Activated T-cell treated with anti-CD3 and anti-CD28 coated beads, Interleukin-2, amount 50 U/mL, for 4 hours (primary cell): ENCODE data around the gene SPATA25. TPM values are rescaled to one million over a fixed set of nuclear protein-coding genes. Genes with fewer than 3 reads are reported as not detected.
"Not testable (repeated sequence)": the region's sequence is repeated elsewhere in the genome, so short reads cannot be mapped to it uniquely, and the experiment has no call there.

Experiments used
- ATAC-seq, 2 donors: fragments of 200-7000 bp; cut with Tn5 transposase; one replicate each; pipeline ENCODE4 v1.10.0; 2021
- DNase-seq: peaks from one replicate; pipeline ENCODE4 v3.0.0-alpha.2; 2020
- H3K27me3 Mint-ChIP-seq: one replicate; pipeline ENCODE4 v1.8.0; 2021; ENCODE audit warnings: low read depth, mixed read lengths
- H3K36me3 Mint-ChIP-seq: one replicate; pipeline ENCODE4 v1.8.0; 2022; ENCODE audit warnings: mixed read lengths; ENCODE audit not compliant: insufficient read depth
- H3K4me1 Mint-ChIP-seq: one replicate; pipeline ENCODE4 v1.8.0; 2021; ENCODE audit warnings: low read depth, mixed read lengths
- H3K4me3 Mint-ChIP-seq: one replicate; pipeline ENCODE4 v1.8.0; 2021; ENCODE audit warnings: mild to moderate bottlenecking, moderate library complexity, mixed read lengths
- H3K9me3 Mint-ChIP-seq: one replicate; pipeline ENCODE4 v1.8.0; 2021; ENCODE audit warnings: mixed read lengths
- total RNA-seq, 3 donors: library from RNA; stranded (reverse); gene quantifications; one replicate each; pipeline ENCODE4 v1.2.1, GENCODE V29; 2021

Gene SPATA25
- total RNA-seq, 3 donors from 2014 or later: 0.63 to 0.73 (median 0.73) TPM

GRCh38 chr20:45907219-45907948 is 20.0 kb upstream of the SPATA25 start:
- DNase-seq: no peak
- H3K4me1 Mint-ChIP-seq: peaks cover 14% of the 10 kb centered on the region
- ATAC-seq: no peak
- H3K9me3 Mint-ChIP-seq: no peaks in the 10 kb centered on the region
- no peaks in the 10 kb centered on the region for H3K36me3 Mint-ChIP-seq
- no peak overlapping the region for H3K4me3 Mint-ChIP-seq
- H3K27me3 Mint-ChIP-seq: no peaks in the 10 kb centered on the region

GRCh38 chr20:45905505-45906079 is 18.2 kb upstream of the SPATA25 start:
- Mint-ChIP-seq H3K36me3 (no peaks in the 10 kb centered on the region), H3K9me3 (no peaks in the 10 kb centered on the region), H3K27me3 (no peaks in the 10 kb centered on the region), H3K4me3 (no peak overlapping the region), H3K4me1 (peaks cover 1% of the 10 kb centered on the region)
- ATAC-seq (no peak), DNase-seq (no peak)

- no peak for DNase-seq
- Mint-ChIP-seq H3K4me3 (no peak overlapping the region), H3K4me1 (no peaks in the 10 kb centered on the region), H3K36me3 (no peaks in the 10 kb centered on the region), H3K27me3 (no peaks in the 10 kb centered on the region), H3K9me3 (no peaks in the 10 kb centered on the region)
- no peak for ATAC-seq
Measured at GRCh38 chr20:45904583-45905504, 17.4 kb upstream of the SPATA25 start.

- ATAC-seq (no peak), DNase-seq (no peak)
- Mint-ChIP-seq H3K9me3 (no peaks in the 10 kb centered on the region), H3K27me3 (no peaks in the 10 kb centered on the region), H3K4me3 (no peak overlapping the region), H3K4me1 (no peaks in the 10 kb centered on the region), H3K36me3 (peaks cover 14% of the 10 kb centered on the region)
Measured at GRCh38 chr20:45902199-45902701, 14.8 kb upstream of the SPATA25 start.

GRCh38 chr20:45901332-45901731 is 13.9 kb upstream of the SPATA25 start:
- not testable (repeated sequence) for H3K9me3 Mint-ChIP-seq, H3K4me1 Mint-ChIP-seq, ATAC-seq, H3K27me3 Mint-ChIP-seq, H3K4me3 Mint-ChIP-seq, DNase-seq
- H3K36me3 Mint-ChIP-seq: peaks cover 16% of the 10 kb centered on the region

- peaks cover 17% of the 10 kb centered on the region for H3K36me3 Mint-ChIP-seq
- DNase-seq (no peak), ATAC-seq (no peak)
- H3K4me1 Mint-ChIP-seq: peaks cover 2% of the 10 kb centered on the region
- H3K27me3 Mint-ChIP-seq: no peaks in the 10 kb centered on the region
- no peak overlapping the region for H3K4me3 Mint-ChIP-seq
- no peaks in the 10 kb centered on the region for H3K9me3 Mint-ChIP-seq
Measured at GRCh38 chr20:45899046-45899835, 11.8 kb upstream of the SPATA25 start.

GRCh38 chr20:45898285-45898684 is 10.9 kb upstream of the SPATA25 start:
- Mint-ChIP-seq H3K36me3 (peaks cover 22% of the 10 kb centered on the region), H3K4me3 (no peak overlapping the region), H3K27me3 (no peaks in the 10 kb centered on the region), H3K9me3 (no peaks in the 10 kb centered on the region), H3K4me1 (peaks cover 10% of the 10 kb centered on the region)
- DNase-seq (no peak), ATAC-seq (no peak)

GRCh38 chr20:45897692-45898091 is 10.3 kb upstream of the SPATA25 start:
- no peak overlapping the region for H3K4me3 Mint-ChIP-seq
- no peak for ATAC-seq
- peaks cover 22% of the 10 kb centered on the region for H3K36me3 Mint-ChIP-seq
- no peak for DNase-seq
- H3K27me3 Mint-ChIP-seq: no peaks in the 10 kb centered on the region
- no peaks in the 10 kb centered on the region for H3K9me3 Mint-ChIP-seq
- peaks cover 16% of the 10 kb centered on the region for H3K4me1 Mint-ChIP-seq

- ATAC-seq (no peak), DNase-seq (no peak)
- Mint-ChIP-seq H3K36me3 (peaks cover 22% of the 10 kb centered on the region), H3K27me3 (no peaks in the 10 kb centered on the region), H3K4me3 (no peak overlapping the region), H3K4me1 (peaks cover 20% of the 10 kb centered on the region), H3K9me3 (no peaks in the 10 kb centered on the region)
Measured at GRCh38 chr20:45897289-45897688, 9.9 kb upstream of the SPATA25 start.

GRCh38 chr20:45896641-45897161 is 9.3 kb upstream of the SPATA25 start:
- Mint-ChIP-seq H3K27me3 (no peaks in the 10 kb centered on the region), H3K9me3 (no peaks in the 10 kb centered on the region), H3K4me1 (peaks cover 24% of the 10 kb centered on the region), H3K4me3 (no peak overlapping the region), H3K36me3 (peaks cover 22% of the 10 kb centered on the region)
- ATAC-seq (no peak), DNase-seq (no peak)

GRCh38 chr20:45894797-45895196 is 7.4 kb upstream of the SPATA25 start:
- DNase-seq: no peak
- Mint-ChIP-seq H3K4me3 (no peak overlapping the region), H3K27me3 (no peaks in the 10 kb centered on the region), H3K36me3 (peaks cover 22% of the 10 kb centered on the region), H3K4me1 (peaks cover 32% of the 10 kb centered on the region), H3K9me3 (no peaks in the 10 kb centered on the region)
- ATAC-seq: no peak

GRCh38 chr20:45893831-45894230 is 6.4 kb upstream of the SPATA25 start:
- no peaks in the 10 kb centered on the region for H3K27me3 Mint-ChIP-seq
- no peaks in the 10 kb centered on the region for H3K9me3 Mint-ChIP-seq
- no peak for DNase-seq
- peaks cover 19% of the 10 kb centered on the region for H3K36me3 Mint-ChIP-seq
- H3K4me3 Mint-ChIP-seq: no peak overlapping the region
- no peak for ATAC-seq
- H3K4me1 Mint-ChIP-seq: peaks cover 35% of the 10 kb centered on the region

- H3K4me1 Mint-ChIP-seq: peaks cover 35% of the 10 kb centered on the region
- H3K9me3 Mint-ChIP-seq: no peaks in the 10 kb centered on the region
- H3K36me3 Mint-ChIP-seq: peaks cover 16% of the 10 kb centered on the region
- peak overlapping the region; percentile 89 for H3K4me3 Mint-ChIP-seq
- no peaks in the 10 kb centered on the region for H3K27me3 Mint-ChIP-seq
- DNase-seq: no peak
- ATAC-seq: no peak
Measured at GRCh38 chr20:45892828-45893500, 5.5 kb upstream of the SPATA25 start.
